HG03469 (cell line): ENCODE data around the gene GLTPD2.

ENCODE experiments used
- ATAC-seq: cut with Tn5 transposase; IDR thresholded peaks from one replicate; pipeline ENCODE4 v1.9.1; 2021; ENCODE audit warnings: mild to moderate bottlenecking, moderate library complexity, moderate number of reproducible peaks; ENCODE audit not compliant: unreplicated experiment

The GLTPD2 gene

GRCh38 chr17:4788807-4789700, at the start of gene GLTPD2:
GLTPD2 (plus strand) TSS chr17:4788964; CDS start chr17:4789012, 48 bp downstream.
- no peak for ATAC-seq

GRCh38 chr17:4739122-4740024, 49.4 kb upstream of the GLTPD2 start, which contains the start of the genes CXCL16 and ZMYND15:
CXCL16 (minus strand) TSS chr17:4739928; CDS start chr17:4739339, 589 bp downstream.
ZMYND15 (plus strand) TSS chr17:4739833; CDS start chr17:4740549, 716 bp downstream.
- no peak for ATAC-seq

GRCh38 chr17:4740025-4740351, 48.8 kb upstream of the GLTPD2 start:
- no peak for ATAC-seq

GRCh38 chr17:4740584-4740983, 48.2 kb upstream of the GLTPD2 start:
- ATAC-seq = no peak

- ATAC-seq = no peak
Measured at GRCh38 chr17:4741544-4741943, 47.2 kb upstream of the GLTPD2 start.

- no peak for ATAC-seq
Measured at GRCh38 chr17:4742133-4742532, 46.6 kb upstream of the GLTPD2 start.

DNA sequence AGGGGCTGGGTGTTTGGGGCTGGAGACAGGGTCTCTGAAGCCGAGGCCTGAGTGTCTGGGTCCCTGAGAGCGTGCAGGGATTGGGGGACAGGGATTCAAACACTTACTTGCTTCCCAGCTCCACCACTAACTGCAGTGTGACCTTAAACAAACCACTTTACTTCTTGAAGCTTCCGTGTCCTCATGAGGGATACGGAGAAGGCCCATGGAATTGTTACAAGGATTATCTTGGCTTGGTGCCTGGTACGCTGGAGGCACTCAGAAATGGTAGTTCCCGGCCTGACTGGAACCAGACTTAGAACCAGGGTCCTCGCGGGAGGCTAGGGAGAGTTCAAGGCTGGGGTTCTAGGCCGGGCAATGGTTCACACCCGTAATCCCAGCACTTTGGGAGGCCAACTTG, 46.1 kb upstream of the GLTPD2 start:
- ATAC-seq = no peak

GRCh38 chr17:4743216-4743615, 45.5 kb upstream of the GLTPD2 start:
- ATAC-seq = no peak

DNA sequence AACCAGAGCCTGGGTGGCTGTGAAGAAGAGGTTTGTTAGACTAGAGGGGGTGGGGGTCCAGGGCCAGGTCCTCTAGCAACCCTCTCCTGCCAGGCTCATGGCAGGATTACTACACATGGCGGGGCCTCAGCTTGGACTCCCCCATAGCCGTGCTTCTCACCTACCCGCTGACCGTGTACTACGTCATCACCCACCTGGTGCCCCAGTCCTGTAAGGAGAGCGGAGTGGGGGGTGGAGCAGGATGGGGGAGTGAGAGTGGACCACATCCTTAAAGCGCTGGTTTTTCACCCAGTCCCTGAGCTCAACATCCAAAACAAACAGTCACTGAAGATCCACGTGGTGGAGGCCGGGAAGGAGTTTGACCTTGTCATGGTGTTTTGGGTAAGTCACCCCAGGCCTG, 44.9 kb upstream of the GLTPD2 start:
- no peak for ATAC-seq

DNA sequence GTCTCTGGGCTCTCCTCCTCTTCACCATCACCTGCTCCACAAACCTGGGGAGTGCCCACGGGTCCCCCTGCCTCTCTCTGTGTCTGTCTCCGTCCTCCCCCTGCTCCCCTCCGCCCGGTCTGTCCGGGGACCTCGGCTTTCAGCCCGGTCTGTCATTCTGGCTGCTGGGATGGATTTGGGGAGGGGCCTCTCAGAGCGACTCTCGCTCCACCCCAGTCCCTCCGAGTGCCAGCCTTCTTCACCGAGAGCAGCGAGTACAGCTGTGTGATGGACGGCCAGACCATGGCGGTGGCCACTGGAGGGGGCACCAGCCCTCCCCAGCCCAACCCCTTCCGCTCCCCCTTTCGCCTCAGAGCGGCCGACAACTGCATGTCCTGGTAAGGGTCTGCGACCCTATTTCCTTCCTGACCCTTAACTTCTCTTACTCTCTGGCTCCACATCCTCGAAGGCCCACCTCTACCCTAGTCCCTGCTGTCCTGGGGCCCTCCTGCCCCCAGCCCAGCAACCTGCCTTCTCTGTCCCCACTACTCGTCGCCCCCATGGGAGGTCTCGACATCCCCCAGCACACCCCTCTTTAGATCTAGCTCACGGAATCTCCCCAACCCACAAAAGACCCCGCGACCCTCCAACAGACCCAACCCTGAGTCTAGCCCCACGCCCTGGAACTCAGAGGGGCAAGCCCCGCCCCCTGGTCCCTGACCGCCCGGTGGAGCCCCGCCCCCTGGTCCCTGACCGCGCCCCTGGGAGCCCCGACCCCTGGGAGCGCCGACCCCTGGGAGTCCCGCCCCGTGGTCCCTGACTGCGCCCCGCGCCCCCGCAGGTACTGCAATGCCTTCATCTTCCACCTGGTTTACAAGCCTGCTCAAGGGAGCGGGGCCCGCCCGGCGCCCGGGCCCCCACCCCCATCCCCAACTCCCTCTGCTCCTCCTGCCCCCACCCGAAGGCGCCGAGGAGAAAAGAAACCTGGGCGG, 43.5 kb upstream of the GLTPD2 start:
- no peak for ATAC-seq

DNA sequence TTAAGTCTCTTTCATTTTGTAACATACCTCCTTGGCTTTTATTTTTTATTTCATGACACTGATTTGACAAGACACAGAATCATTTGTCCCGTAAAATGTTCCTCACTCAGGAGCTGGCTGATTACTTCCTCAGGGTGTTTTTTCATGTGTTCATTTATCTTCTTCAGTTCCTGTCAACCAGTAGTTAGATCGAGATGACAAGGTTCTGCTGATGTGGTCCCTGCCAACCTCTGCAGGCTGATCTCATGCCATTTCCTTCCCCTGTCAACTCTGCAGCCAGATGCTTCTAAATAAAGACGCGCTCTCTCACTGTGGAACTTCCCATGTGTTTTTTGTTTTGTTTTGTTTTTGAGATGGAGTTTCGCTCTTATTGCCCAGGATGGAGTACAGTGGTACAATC, 40.9 kb upstream of the GLTPD2 start:
- no peak for ATAC-seq

- ATAC-seq = no peak
Measured at GRCh38 chr17:4748686-4749085, 40.1 kb upstream of the GLTPD2 start.

GRCh38 chr17:4750606-4751005, 38.2 kb upstream of the GLTPD2 start:
- no peak for ATAC-seq

DNA sequence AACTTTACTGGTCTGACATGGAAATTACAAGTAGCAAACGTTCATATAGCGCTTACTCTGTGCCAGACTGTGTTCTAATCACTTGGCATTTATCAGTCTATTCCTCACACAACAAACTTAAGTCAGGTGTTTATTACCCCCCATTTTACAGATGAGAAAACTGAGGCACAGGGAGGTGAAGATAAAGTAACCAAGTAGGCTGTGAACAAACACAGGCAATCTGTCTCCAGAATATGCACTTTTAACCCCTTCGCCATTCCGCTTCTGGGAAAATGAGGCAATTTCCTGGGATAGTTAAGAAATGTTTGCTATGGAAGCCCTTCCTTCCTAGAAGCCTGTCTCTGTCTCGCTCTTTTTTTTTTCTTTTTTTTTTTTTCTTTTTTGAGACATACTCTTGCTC, 36.8 kb upstream of the GLTPD2 start:
- ATAC-seq = no peak

DNA sequence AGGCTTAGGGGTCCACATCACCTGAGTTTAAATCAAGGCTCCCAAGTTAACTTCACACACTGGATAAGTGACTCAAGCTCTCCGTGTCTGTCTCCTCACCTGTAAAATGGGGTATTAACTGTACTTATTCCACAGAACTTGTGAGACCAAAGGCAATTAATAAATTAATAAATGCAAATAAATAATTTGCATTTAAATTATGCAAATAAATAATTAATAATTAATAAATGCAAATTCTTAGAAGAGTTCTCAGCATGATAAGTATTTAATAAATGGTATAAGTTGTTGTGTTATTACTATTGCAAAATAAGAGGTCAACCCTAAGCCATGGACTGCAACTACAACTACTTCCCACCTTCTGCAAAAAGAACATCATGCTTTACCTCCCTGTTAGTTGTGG, 35.4 kb upstream of the GLTPD2 start:
- no peak for ATAC-seq

GRCh38 chr17:4759776-4760236, 29.0 kb upstream of the GLTPD2 start:
- no peak for ATAC-seq

- ATAC-seq = no peak
Measured at GRCh38 chr17:4764595-4764994, 24.2 kb upstream of the GLTPD2 start.

DNA sequence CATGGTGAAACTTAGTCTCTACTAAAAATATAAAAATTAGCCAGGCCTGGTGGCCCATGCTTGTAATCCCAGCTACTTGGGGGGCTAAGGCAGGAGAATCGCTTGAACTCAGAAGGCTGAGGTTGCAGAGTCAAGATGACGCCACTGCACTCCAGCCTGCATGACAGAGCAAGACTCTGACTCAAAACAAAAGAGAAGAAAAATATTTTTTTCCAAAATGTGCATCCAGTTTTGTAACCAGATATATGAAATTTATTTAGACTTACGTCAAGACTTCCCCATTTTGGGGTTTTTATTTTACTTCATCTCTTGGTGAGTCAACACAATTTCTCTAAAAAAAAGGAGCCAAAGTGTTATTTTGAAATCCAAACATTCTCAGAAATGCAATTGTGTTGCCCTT, 22.6 kb upstream of the GLTPD2 start:
- no peak for ATAC-seq

- no peak for ATAC-seq
Measured at GRCh38 chr17:4766723-4767122, 22.0 kb upstream of the GLTPD2 start.

- ATAC-seq = no peak
Measured at GRCh38 chr17:4768298-4768697, 20.5 kb upstream of the GLTPD2 start.
